Bronchial epithelial cell (primary cell): ENCODE data around the gene ZNF76. TPM values are rescaled to one million over a fixed set of nuclear protein-coding genes. Genes with fewer than 3 reads are reported as not detected.

ENCODE experiments used
- DNase-seq: peaks from one replicate; pipeline ENCODE4 v3.0.0-alpha.2; 2010; ENCODE audit warnings: low read depth
- FAIRE-seq: peaks from 2 replicates; lab custom pipeline; 2011; peaks lifted over from hg19 to GRCh38; lab: Jason Lieb, UNC
- H3K27me3 ChIP-seq: 2 replicates; pipeline ENCODE4 v1.5.1; 2011; ENCODE audit warnings: low read length; ENCODE audit not compliant: control insufficient read depth, insufficient read depth
- H3K36me3 ChIP-seq: 2 replicates; pipeline ENCODE4 v1.5.1; 2011; ENCODE audit warnings: low read length; ENCODE audit not compliant: control insufficient read depth, insufficient read depth
- H3K4me3 ChIP-seq: 2 replicates; pipeline ENCODE4 v1.5.1; 2011; ENCODE audit warnings: mild to moderate bottlenecking, low read depth, low read length, control low read depth
- CTCF ChIP-seq: IDR thresholded peaks from 2 replicates; pipeline ENCODE4 v1.5.1; 2011; ENCODE audit warnings: mild to moderate bottlenecking, moderate library complexity, low read length, control low read depth, inconsistent platforms; ENCODE audit not compliant: insufficient read depth, severe bottlenecking
- total RNA-seq: library from RNA; depleted of rRNA; stranded (reverse); fragments of >200 nt; gene quantifications from 2 replicates; pipeline ENCODE4 v1.2.1, GENCODE V29; 2014

Gene ZNF76
- total RNA-seq, 1 donor from 2014 or later = 5.3 TPM

GRCh38 chr6:35215665-35216411 is 43.7 kb upstream of the ZNF76 start:
- TF ChIP-seq CTCF = no peak
- peak; percentile 52 for FAIRE-seq
- DNase-seq = no peak
- Histone ChIP-seq H3K36me3 (no peaks in the 10 kb centered on the region), H3K27me3 (peaks cover 21% of the 10 kb centered on the region), H3K4me3 (no peak overlapping the region)

GRCh38 chr6:35216412-35216732 is 43.2 kb upstream of the ZNF76 start:
- Histone ChIP-seq H3K27me3 (peaks cover 18% of the 10 kb centered on the region), H3K36me3 (no peaks in the 10 kb centered on the region), H3K4me3 (no peak overlapping the region)
- no peak for TF ChIP-seq CTCF
- DNase-seq = no peak
- no peak for FAIRE-seq

- peaks cover 16% of the 10 kb centered on the region for H3K27me3 ChIP-seq
- no peak for TF ChIP-seq CTCF
- FAIRE-seq = no peak
- DNase-seq = no peak
- H3K4me3 ChIP-seq = no peak overlapping the region
- H3K36me3 ChIP-seq = no peaks in the 10 kb centered on the region
Observed at GRCh38 chr6:35216851-35217811, 42.4 kb upstream of the ZNF76 start.

- peaks cover 11% of the 10 kb centered on the region for H3K27me3 ChIP-seq
- TF ChIP-seq CTCF = no peak
- no peaks in the 10 kb centered on the region for H3K36me3 ChIP-seq
- FAIRE-seq (peak; percentile 93), DNase-seq (peak; percentile 46)
- H3K4me3 ChIP-seq = no peak overlapping the region
Observed at GRCh38 chr6:35218021-35218420, 41.5 kb upstream of the ZNF76 start.

- DNase-seq (no peak), FAIRE-seq (no peak)
- Histone ChIP-seq H3K27me3 (peaks cover 7% of the 10 kb centered on the region), H3K4me3 (no peak overlapping the region), H3K36me3 (no peaks in the 10 kb centered on the region)
- TF ChIP-seq CTCF = no peak
Observed at GRCh38 chr6:35218456-35218855, 41.1 kb upstream of the ZNF76 start.
